ENCODE data around the gene MVD.

The MVD gene

DNA sequence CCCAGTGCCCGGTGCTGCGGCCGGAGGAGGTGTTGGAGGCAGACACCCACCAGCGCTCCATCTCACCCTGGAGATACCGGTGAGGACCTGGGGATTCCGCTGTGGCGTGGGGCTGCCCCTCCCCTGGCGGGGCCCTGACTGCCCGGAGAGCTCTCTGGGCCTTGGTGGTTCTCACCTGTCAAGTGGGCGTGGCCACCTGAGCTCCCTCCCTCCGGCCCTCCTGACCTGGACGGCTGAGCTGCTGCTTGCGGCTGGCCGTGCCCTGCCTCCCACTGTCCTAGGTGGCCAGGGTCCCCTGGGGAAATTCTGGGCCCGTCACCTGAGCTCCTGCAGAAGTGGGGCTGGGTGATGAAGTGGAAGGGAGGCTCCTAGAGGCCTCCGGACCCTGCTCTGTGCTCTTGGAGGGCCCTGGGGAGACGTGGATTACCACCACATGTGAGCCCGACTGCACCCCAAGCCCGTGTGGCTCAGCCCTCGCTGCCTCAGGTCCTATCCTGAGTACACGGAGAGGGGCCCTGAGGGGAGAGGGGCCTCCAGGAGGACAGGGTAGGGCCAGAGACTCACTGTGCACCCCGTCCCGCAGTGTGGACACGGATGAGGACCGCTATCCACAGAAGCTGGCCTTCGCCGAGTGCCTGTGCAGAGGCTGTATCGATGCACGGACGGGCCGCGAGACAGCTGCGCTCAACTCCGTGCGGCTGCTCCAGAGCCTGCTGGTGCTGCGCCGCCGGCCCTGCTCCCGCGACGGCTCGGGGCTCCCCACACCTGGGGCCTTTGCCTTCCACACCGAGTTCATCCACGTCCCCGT is 23.5 kb downstream of the MVD start:
- DNase-seq, result no peak

DNA sequence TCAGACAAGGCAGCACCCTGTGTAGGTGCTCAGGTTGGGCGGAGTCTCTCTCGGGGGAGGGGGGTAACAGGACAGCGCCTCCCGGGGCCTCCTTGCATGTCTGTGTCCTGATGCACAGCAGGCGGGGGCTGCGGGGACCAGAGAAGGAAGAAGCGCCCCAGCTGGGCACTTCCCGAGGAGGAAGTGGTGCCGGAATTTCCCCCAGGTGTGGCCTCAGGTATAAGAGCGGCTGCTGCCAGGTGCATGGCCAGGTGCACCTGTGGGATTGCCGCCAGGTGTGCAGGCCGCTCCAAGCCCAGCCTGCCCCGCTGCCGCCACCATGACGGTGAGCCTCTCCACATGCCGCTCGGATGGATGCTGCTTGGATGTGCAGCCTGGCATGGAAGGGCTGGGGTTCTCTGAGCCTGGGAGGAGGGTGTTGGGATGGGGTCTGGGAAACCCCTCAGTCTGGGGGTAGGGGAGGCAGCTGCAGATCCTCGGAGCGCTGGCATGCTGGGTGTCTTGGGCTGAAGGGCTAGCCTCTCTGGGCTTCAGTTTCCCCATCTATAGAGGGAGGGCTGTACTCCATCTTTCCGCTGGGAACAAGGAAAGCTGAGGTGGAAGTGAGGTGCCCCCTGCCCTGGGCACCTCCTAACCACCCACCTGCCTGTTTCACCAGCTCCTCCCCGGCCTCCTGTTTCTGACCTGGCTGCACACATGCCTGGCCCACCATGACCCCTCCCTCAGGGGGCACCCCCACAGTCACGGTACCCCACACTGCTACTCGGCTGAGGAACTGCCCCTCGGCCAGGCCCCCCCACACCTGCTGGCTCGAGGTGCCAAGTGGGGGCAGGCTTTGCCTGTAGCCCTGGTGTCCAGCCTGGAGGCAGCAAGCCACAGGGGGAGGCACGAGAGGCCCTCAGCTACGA is 24.3 kb downstream of the MVD start, which contains the start of gene IL17C:
Gene IL17C, plus strand, starts transcription at position 250 of the 908 bp plus-strand sequence. Its CDS starts 70 bp downstream, at position 320.
- no peak for DNase-seq

GRCh38 chr16:88636488-88637265 is 26.2 kb downstream of the MVD start:
- DNase-seq, result no peak

GRCh38 chr16:88635671-88636319 is 27.1 kb downstream of the MVD start:
- no peak for DNase-seq

GRCh38 chr16:88634994-88635670 is 27.8 kb downstream of the MVD start:
- DNase-seq, result no peak

DNA sequence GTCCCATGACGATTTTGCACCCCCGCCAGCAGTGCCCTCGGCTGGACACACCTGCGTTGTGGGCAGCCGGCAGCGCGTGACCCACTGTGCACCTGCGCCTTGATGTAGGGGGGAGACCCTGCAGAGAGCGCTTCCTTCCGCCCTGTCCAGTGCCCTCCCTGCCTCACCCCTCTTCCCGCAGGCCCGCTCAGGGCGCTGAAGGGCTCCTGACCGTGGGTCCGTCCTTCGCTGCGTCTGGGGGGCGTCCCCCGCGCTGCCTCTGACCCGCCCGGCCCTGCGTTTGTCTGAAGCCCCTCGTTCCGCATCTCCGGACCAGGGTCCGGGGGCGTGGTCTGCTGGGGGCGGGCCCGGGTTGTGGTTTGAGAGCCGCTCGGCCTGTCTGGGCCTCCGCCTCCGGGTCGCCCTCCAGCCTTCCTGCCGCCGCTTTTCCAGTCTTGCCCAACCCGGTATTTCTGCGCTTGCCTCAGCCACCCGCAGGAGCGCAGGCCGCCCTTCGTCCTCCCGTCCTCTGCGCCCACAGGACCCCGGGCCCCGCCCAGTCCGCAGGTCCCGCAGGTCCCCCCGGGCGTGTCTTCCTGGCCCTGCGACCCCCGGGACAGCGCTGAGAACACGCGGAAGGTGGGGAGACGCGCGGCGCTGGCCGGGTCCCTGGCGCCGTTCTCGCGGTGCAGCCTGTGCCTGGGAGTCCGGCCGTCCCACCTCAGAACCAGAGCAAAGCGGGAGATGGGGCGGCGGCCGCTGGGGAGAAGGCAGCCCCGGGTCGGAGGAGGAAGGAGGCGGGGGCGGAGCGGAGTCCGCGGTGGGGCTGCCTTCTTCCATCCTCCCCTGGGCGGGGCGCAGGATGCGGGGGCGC is 28.5 kb downstream of the MVD start:
- DNase-seq, result no peak

GRCh38 chr16:88633684-88634140 is 29.2 kb downstream of the MVD start:
- DNase-seq, result peak in 1 of 2 donors; percentile 45

DNA sequence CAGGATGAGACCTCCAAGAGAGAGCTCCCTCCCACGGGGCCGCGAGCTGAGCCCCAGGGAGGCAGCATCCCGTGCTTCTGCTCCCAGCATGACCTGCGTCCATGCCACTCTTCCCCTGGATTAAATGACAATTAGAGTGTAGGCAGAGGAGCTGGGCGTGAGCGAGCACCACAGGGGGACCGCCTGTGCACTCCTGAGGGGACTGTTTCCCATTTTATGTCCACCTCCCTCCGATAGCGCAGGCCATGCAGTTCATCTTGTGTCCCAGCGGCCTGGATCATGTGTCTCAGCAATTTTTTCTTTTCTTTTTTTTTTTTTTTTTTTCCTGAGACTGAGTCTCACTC is 30.3 kb downstream of the MVD start:
- no peak for DNase-seq

GRCh38 chr16:88631920-88632586 is 30.8 kb downstream of the MVD start:
- DNase-seq, result no peak

- DNase-seq, result no peak
Observed at GRCh38 chr16:88631384-88631783, 31.5 kb downstream of the MVD start.

DNA sequence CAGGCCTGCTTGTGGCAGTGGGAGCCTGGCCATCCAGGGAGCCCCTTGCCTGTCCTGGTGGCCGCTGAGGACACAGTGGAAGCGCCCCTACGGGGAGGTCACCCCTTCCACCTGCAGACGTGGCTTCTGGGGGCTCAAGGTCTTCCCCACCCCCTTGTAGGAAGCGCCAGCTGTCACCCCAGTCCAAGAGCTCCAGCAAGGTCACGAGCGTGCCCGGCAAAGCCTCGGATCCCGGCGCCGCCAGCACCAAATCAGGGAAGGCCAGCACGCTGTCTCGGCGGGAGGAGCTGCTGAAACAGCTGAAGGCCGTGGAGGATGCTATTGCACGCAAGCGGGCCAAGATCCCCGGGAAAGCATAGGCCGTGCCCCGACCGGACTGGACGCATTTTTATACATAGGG is 31.9 kb downstream of the MVD start:
- DNase-seq, result no peak

- no peak for DNase-seq
Observed at GRCh38 chr16:88630433-88630832, 32.5 kb downstream of the MVD start.

- DNase-seq, result no peak
Observed at GRCh38 chr16:88629835-88630234, 33.1 kb downstream of the MVD start.

DNA sequence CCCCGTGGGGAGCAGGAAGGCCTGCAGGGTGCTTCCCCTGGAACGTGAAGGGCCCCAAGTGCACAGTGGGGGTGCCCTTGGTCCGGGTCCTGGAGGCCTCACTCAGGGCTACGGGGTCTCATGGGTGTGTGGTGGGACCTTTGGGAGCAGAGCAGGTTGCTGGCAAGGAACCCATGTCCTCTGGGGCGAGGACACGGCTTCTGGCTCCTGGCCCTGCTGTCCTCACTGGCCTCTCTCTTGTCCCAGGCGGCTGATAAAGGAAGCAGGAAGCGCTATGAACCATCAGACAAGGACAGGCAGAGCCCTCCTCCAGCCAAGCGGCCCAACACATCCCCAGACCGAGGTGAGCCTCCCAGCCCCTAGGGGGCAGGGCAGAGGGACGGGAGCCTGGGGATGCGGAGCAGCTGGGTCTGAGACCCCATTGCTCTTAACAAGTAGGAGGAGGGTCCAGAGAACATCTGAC is 34.3 kb downstream of the MVD start:
- no peak for DNase-seq

DNA sequence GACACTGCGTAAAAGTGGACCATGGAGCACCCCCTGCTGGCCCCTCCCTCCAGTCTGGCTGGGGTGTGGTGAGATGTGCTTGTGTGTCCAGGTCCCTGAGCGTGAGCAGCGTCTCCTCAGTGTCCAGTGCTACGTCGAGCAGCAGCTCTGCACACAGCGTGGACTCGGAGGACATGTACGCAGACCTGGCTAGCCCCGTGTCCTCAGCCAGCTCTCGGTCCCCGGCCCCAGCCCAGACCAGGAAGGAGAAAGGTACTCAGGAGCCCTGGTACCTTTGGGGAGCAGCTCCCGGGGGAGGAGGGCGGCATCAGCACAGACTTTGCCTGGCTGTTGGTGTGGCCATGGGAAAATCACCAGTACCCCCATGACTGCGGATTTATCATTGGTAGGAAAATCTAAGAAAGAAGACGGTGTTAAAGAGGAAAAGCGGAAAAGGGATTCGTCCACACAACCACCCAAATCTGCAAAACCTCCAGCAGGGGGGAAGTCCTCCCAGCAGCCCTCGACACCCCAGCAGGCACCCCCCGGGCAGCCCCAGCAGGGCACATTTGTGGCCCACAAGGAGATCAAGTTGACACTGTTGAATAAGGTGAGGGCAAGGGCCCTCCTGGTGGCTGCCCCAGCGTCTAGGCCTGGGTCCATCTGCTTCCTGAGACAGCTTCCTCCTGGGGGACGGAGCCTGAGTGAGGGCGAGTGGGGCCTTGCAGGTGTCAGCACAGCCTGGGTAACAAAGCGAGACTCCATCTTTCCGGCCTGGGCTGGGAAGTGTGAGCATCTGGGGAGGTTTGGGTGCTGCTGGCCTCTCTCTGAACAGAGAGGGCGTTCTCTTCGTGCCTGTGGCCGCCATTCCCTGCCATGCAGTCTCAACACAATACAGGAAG is 35.1 kb downstream of the MVD start:
- DNase-seq, result no peak

- DNase-seq, result no peak
Observed at GRCh38 chr16:88626646-88627045, 36.2 kb downstream of the MVD start.

DNA sequence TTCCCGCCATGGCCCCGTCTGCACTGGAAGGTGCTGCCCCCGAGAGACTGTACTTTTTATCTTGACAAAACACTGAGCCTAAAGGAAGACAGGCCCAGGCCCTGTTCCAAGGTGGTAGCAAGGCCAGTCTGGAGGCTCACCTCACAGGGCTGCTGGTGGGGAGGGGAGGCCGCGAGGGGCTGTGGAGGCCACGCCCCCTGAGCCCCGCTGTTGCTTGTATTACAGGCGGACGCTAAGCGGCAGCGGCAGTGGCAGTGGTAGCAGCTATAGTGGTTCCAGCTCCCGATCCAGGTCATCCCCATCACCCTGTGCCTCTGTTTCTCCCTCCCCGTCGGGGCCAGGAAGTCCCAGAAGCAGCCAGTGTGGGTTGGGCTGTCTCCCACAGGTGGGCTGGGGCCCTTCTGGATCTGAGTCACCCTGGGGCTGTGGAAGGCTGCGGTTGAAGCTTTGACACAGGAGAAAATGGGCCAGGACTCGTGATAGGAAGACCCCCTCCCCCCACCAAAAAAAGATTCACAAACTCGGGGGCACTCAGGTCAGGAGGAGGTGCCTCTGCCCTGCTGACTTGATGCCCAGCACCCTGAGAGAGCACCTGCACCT is 37.8 kb downstream of the MVD start:
- no peak for DNase-seq

DNA sequence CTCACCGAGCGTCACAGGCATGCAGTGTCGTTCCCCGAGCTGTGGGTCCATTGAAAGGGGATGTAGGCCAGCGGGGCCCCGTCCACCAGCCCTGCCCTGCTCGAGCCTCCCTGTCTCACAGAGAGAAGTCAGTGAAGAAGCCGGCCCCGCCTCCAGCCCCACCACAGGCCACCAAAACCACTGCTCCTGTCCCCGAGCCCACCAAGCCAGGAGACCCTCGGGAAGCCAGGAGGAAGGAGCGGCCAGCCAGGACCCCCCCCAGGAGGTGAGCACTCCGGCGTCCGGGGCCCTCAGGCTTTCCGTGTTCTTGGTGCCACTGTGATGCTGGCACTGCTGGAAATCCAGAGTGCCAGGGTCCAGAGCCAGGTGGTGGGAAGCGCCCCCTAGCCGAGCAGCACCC is 38.4 kb downstream of the MVD start:
- no peak for DNase-seq

DNA sequence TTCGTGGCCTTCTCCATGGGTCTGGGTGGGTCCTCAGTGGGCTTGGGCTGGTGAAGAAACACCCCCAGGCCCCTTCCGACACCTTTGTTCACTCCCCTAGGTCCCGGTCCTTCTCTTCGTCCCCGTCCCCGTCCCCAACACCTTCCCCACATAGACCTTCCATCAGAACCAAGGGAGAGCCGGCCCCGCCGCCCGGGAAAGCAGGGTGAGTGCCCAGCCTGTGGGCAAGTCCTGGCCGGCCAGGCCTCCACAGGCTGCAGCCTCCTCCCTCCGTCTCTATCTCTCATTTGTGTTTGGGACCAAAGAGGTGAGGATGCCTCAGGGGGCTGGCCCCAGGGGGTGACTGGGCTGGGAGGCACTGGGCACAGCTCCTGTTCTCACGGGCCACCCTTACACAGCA is 39.0 kb downstream of the MVD start:
- no peak for DNase-seq
